ENCODE data around the gene CEACAM21. TPM values are rescaled to one million over a fixed set of nuclear protein-coding genes. Genes with fewer than 3 reads are reported as not detected.

The CEACAM21 gene
- total and polyA plus RNA-seq, 2 donors from 2014 or later: 1.2 to 5.6 TPM

DNA sequence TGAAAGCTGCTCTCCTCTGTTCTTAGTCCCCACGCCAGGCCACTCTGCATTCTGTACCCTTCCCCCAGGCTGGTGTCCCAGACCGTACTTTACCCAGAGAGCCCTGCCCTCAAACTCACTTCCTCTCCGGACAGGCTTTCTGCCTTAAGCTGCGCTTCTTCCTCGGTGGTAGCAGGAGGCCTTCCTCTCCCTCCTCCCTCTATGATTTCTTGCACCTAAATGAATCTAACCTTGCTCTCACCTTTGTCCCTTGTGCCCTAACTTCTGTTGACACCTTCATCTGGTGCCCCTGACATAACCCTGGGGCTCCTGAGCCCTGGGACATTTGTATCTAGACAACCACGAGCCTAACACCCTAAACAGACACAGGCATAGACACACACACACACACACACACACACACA is 29.6 kb upstream of the CEACAM21 start:
- TF ChIP-seq, protein P1, sequence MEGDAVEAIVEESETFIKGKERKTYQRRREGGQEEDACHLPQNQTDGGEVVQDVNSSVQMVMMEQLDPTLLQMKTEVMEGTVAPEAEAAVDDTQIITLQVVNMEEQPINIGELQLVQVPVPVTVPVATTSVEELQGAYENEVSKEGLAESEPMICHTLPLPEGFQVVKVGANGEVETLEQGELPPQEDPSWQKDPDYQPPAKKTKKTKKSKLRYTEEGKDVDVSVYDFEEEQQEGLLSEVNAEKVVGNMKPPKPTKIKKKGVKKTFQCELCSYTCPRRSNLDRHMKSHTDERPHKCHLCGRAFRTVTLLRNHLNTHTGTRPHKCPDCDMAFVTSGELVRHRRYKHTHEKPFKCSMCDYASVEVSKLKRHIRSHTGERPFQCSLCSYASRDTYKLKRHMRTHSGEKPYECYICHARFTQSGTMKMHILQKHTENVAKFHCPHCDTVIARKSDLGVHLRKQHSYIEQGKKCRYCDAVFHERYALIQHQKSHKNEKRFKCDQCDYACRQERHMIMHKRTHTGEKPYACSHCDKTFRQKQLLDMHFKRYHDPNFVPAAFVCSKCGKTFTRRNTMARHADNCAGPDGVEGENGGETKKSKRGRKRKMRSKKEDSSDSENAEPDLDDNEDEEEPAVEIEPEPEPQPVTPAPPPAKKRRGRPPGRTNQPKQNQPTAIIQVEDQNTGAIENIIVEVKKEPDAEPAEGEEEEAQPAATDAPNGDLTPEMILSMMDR (IDR thresholded peaks at IDR 0.05; ENCODE audit: borderline replicate concordance, extremely low read depth, insufficient read depth): no peak
- Histone ChIP-seq H3K27ac (ENCODE audit: low read depth in 2 of 2, low read length in 2 of 2) (peak overlapping the region; percentile 55 to 58), H3K36me3 (ENCODE audit: control insufficient read depth in 2 of 3, insufficient read depth in 3 of 3, low read length in 3 of 3) (no peaks in the 10 kb centered on the region), H3K27me3 (ENCODE audit: control insufficient read depth, insufficient read depth, low read length) (no peaks in the 10 kb centered on the region), H3K9ac (ENCODE audit: low read length in 3 of 3) (no peak overlapping the region), H3K4me3 (ENCODE audit: low read length in 3 of 3) (peak overlapping the region in 2 of 3 donors; percentile 16 to 29), H3K9me3 (ENCODE audit: control insufficient read depth in 2 of 3, insufficient read depth in 1 of 3, low read length in 3 of 3) (no peaks in the 10 kb centered on the region), H3K4me1 (ENCODE audit: control insufficient read depth in 2 of 3, insufficient read depth in 2 of 3, low read depth in 1 of 3, low read length in 3 of 3) (peaks cover 0 to 2% (median 0%) of the 10 kb centered on the region in 3 donors)
- intact Hi-C loops (cut with DNase I): no loop called here
- DNase-seq (no peak), FAIRE-seq (no peak)

DNA sequence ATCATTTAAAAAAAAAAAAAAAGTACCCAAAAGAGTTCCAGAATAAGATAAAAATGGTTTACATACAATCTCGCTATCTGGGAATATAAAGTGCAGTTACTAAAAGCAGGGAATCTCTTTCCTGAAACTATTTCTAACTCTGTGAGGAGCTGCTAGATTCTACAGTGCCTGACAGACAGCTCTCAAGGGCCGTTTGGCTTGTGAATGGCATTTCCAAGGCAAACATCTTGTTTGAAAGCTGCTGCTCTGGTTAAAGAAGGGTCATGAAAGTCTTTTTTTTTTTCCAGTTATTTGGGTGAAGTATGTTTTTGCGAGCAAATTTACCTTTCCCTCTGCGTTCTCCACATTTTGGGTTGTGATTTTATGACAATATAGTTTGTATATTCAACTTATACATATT is 29.0 kb upstream of the CEACAM21 start:
- Histone ChIP-seq H3K9ac (ENCODE audit: low read length in 3 of 3) (no peak overlapping the region), H3K4me3 (ENCODE audit: low read length in 3 of 3) (no peak overlapping the region), H3K9me3 (ENCODE audit: control insufficient read depth in 2 of 3, insufficient read depth in 1 of 3, low read length in 3 of 3) (no peaks in the 10 kb centered on the region), H3K4me1 (ENCODE audit: control insufficient read depth in 2 of 3, insufficient read depth in 2 of 3, low read depth in 1 of 3, low read length in 3 of 3) (peaks cover 0 to 2% (median 0%) of the 10 kb centered on the region in 3 donors), H3K36me3 (ENCODE audit: control insufficient read depth in 2 of 3, insufficient read depth in 3 of 3, low read length in 3 of 3) (no peaks in the 10 kb centered on the region), H3K27me3 (ENCODE audit: control insufficient read depth, insufficient read depth, low read length) (no peaks in the 10 kb centered on the region), H3K27ac (ENCODE audit: low read depth in 2 of 2, low read length in 2 of 2) (no peak overlapping the region)
- intact Hi-C loops (cut with DNase I): no loop called here
- TF ChIP-seq, protein P1 (IDR thresholded peaks at IDR 0.05; ENCODE audit: borderline replicate concordance, extremely low read depth, insufficient read depth): no peak
- DNase-seq (no peak), FAIRE-seq (no peak)

DNA sequence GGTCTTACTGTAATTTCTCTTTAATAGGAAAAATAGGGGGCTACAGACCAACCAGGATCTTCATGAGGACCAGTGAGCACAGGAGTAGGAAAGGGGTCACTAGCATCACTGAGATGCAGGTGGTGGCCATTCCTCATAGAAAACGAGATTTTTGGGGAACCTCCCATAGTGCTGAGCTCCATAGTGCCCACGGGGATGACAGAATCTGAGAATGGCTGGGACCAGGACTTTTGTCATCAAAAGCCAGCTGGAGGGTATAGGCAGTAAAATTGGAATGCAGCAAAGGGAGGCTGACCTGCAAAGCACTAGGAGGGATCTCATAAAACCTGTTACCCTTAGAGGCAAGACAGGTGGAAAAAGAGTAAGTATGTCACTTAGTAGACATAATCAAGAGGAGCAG is 28.4 kb upstream of the CEACAM21 start:
- H3K4me3 ChIP-seq (ENCODE audit: low read length in 3 of 3): no peak overlapping the region
- no peaks in the 10 kb centered on the region for H3K36me3 ChIP-seq (ENCODE audit: control insufficient read depth in 2 of 3, insufficient read depth in 3 of 3, low read length in 3 of 3)
- TF ChIP-seq, protein P1 (IDR thresholded peaks at IDR 0.05; ENCODE audit: borderline replicate concordance, extremely low read depth, insufficient read depth): no peak
- no peak for FAIRE-seq
- no peaks in the 10 kb centered on the region for H3K9me3 ChIP-seq (ENCODE audit: control insufficient read depth in 2 of 3, insufficient read depth in 1 of 3, low read length in 3 of 3)
- H3K27ac ChIP-seq (ENCODE audit: low read depth in 2 of 2, low read length in 2 of 2): no peak overlapping the region
- peaks cover 0 to 2% (median 0%) of the 10 kb centered on the region in 3 donors for H3K4me1 ChIP-seq (ENCODE audit: control insufficient read depth in 2 of 3, insufficient read depth in 2 of 3, low read depth in 1 of 3, low read length in 3 of 3)
- DNase-seq: peak in 1 of 5 donors; percentile 13
- intact Hi-C loops (cut with DNase I): no loop called here
- no peak overlapping the region for H3K9ac ChIP-seq (ENCODE audit: low read length in 3 of 3)
- H3K27me3 ChIP-seq (ENCODE audit: control insufficient read depth, insufficient read depth, low read length): no peaks in the 10 kb centered on the region

DNA sequence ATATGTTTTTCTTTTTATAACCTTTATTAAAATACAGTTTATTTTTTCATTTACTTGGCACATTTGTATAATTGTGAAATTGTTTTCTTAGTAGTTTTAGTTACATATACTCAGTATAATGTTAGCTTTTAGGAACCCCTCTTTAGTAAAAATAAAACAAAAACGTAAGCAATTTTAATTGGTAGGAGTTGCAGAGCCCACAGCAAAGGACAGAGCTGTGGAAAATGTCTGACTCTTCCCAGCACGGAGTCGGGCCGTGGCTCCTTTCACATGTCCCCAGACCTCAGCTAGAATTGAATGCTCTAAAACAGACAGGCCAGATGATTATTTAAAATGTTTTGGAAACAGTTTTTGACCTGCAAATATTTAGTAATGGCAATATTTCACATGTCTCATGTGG is 27.9 kb upstream of the CEACAM21 start:
- TF ChIP-seq, protein P1 (IDR thresholded peaks at IDR 0.05; ENCODE audit: borderline replicate concordance, extremely low read depth, insufficient read depth): no peak
- Histone ChIP-seq H3K36me3 (ENCODE audit: control insufficient read depth in 2 of 3, insufficient read depth in 3 of 3, low read length in 3 of 3) (no peaks in the 10 kb centered on the region), H3K9me3 (ENCODE audit: control insufficient read depth in 2 of 3, insufficient read depth in 1 of 3, low read length in 3 of 3) (no peaks in the 10 kb centered on the region), H3K4me1 (ENCODE audit: control insufficient read depth in 2 of 3, insufficient read depth in 2 of 3, low read depth in 1 of 3, low read length in 3 of 3) (peaks cover 0 to 2% (median 0%) of the 10 kb centered on the region in 3 donors), H3K27ac (ENCODE audit: low read depth in 2 of 2, low read length in 2 of 2) (no peak overlapping the region), H3K9ac (ENCODE audit: low read length in 3 of 3) (no peak overlapping the region), H3K4me3 (ENCODE audit: low read length in 3 of 3) (no peak overlapping the region), H3K27me3 (ENCODE audit: control insufficient read depth, insufficient read depth, low read length) (no peaks in the 10 kb centered on the region)
- no peak for DNase-seq
- intact Hi-C loops (cut with DNase I): no loop called here
- FAIRE-seq: no peak

Measured in kidney (tissue), 14 donors.